ENCODE data around the gene DDX19B.
"Not testable (repeated sequence)": the region's sequence is repeated elsewhere in the genome, so short reads cannot be mapped to it uniquely, and the experiment has no call there.

Gene DDX19B

DNA sequence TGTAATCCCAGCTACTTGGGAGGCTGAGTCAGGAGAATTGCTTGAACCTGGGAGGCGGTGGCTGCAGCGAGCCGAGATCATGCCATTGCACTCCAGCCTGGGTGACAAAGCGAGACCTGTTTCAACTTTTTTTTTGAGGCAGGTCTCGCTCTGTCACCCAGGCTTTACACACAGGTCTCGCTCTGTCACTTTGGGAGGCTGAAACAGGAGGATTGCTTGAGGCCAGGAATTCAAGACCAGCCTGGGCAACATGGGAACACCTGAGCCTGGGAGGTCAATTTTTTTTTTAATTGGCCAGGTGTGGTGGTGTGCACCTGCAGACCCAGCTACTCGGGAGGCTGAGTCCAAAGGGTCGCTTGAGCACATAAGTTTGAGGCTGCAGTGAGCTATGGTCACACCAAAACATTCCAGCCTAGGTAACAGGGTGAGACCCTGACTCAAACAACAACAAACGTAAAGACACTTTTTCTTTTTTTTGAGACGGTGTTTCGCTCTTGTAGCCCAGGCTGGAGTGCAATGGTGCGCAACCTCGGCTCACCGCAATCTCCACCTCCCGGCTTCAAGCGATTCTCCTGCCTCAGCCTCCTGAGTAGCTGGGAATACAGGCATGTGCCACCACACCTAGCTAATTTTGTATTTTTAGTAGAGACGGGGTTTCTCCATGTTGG lies 11.5 kb upstream of the DDX19B start:
- not testable (repeated sequence) for DNase-seq (ENCODE audit: low read depth)

DNA sequence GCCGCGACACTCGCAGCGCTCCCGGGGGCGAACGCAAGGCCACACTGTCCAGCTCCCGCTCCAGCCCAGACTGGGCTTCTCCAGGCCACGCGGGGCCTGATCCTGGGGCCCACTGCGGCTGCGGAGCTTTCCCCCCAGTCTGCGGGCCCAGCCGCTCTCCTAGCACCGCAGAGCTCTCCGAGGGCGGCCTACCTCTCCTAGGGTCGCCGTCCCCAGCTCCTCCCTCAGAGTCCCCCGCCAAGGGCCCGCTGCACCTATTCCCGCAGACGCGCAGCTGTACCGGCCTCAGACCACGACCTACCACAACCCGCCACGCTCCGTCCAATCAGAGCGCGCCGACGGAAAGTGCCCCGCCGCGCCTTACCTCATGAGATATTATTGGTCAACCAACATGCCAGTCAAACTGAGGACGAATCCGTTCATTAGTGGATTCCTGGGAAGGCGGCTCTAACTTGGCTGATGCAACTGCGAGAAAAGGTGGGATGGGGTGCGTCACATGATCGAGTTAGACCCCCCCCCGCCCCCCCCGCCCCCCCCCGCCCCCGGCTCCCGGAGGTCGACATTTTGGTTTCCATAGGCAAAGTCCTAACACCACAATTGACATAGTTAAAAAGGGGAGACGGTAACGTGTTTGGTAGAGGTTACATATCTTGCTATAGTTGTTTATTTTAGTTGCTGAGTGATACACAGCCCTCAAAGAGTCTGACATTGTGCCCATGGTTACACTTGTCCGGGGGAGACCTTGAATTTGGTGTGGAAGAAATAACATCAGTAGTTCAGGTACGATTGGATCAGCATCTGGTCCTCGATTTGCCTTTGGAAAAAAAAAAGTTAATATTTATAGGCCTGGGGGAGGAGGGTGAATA lies 9.5 kb upstream of the DDX19B start, which contains the start of gene AARS1:
Gene AARS1 (minus strand): TSS at position 278 of the 866 bp plus-strand sequence. CDS start 6,743 bp downstream, outside the sequence.
- peak; percentile 92 for DNase-seq (ENCODE audit: low read depth)

DNA sequence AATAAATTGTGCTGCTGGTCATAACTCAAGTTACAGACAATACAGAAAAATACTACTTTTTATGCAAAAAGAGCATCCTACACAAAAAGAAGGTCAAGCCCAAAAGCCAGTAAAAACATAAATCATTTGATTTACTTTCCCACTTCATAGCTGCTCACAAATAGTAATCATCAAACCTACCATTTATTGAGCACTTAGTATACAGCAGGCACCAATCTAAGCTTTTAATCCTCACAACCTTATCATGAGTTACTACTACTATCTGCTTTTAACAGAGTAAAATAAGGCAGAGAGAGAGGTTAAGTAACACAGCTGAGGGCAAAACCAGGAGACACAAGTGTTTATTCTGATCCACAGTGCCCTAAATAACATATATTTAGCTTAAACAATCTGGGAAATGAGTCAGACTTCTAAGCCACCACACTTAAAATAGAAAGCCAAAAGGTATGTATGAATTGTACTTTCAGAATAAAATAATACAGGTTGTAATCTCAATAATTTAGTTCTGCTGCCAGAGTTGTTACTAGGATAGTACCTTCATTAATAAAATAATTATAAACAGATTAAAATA lies 8.0 kb upstream of the DDX19B start:
- DNase-seq (ENCODE audit: low read depth) = no peak

DNA sequence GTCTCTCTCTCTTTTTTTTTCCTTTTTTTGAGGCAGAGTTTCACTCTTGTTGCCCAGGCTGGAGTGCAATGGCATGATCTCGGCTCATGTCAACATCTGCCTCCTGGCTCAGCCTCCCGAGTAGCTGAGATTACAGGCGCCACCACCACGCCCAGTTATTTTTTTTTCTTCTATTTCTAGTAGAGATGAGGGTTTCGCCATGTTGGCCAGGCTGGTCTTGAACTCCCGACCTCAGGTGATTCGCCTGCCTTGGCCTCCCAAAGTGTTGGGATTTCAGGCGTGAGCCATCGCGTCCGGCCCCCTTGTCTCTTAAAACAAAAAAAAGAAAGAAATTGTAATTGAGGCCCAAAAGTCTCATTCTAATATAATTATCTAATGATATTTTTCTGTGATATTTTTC lies 6.8 kb upstream of the DDX19B start:
- DNase-seq (ENCODE audit: low read depth) = not testable (repeated sequence)

DNA sequence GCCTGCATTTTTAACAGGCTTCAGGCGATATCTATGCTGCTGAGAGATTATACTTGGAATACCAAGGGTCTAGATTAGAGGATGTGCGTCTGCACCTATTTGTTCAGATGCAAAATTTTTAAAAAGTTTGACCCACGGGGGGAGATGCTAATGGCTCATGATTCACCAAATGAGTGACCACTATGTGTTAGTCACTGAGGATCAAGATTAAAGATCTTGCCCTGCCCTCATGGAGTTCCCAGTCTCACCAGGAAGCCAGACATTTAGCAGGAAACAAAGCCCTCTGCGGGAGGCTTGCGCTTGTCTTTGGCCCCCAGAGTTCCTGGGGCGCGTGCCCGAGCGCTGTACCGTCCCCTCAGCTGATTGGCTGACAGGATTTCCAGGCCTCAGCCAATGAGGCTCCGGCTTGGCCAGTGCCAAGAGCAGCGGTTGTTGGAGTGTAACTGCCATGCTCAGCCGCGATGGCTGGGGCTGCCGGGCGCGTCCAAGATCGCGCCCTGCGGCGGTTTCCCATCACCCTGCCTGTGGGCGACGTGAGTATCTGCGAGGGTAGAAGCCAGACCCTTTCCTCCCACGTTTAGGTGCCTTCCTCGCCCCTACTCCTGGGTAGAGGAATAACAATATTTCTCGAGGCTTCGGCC lies 4.5 kb upstream of the DDX19B start:
- DNase-seq (ENCODE audit: low read depth) = no peak

DNA sequence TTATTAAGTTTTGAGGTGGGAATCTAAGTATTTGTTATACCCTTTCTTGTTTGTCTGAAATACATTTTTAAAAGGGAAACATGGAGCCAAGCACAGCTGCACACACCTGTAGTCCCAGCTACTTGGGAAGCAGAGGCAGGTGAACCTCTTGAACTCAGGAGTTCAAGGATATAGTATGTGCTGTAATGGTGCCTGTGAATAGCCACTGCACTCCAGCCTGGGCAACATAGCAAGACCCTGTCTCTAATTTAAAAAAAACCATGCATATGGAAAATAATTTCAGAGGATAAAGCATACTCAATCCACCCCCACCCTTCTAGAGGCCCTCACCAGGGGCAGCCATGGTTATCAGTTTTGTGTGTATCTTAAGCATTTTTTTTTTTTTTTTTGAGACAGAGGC lies 3.4 kb upstream of the DDX19B start:
- DNase-seq (ENCODE audit: low read depth) = no peak

DNA sequence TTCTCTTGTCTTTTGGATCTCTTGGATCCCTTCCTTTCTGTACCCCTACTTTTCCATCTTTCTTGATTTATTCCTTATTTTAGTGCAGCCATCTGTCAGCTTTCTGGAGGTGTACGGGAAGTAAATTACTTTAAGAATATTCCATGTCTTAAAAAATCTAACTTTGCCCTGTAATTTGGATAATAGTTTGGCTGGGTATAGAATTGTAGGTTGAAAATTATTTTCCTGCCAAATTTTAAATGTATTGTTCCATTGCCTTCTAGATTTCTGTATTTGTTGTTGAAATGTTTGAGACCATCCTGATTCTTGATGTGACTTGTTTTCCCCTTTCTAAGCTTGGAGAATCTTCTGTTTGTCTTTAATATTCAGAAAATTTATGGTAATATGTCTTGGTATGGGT lies 2.1 kb downstream of the DDX19B start:
- no peak for DNase-seq (ENCODE audit: low read depth)

DNA sequence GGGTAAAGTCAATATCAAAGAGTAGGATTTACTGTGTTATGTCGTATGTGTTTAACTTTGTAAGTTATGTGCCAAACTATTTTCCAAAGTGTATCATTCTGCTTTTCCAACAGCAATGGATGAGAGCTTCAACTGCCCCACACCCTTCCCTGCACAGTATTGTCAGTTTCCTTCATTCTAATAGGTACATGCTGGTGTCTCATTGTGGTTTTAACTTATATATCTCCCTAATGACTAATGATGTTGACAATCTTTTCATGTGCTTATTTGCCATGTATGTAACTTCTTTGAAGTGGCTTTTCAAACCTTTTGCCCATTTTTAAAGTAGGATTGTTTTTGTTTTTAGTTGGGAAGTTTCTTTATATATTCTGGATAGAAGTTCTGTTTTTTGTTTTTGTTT lies 3.8 kb downstream of the DDX19B start:
- DNase-seq (ENCODE audit: low read depth) = no peak

DNA sequence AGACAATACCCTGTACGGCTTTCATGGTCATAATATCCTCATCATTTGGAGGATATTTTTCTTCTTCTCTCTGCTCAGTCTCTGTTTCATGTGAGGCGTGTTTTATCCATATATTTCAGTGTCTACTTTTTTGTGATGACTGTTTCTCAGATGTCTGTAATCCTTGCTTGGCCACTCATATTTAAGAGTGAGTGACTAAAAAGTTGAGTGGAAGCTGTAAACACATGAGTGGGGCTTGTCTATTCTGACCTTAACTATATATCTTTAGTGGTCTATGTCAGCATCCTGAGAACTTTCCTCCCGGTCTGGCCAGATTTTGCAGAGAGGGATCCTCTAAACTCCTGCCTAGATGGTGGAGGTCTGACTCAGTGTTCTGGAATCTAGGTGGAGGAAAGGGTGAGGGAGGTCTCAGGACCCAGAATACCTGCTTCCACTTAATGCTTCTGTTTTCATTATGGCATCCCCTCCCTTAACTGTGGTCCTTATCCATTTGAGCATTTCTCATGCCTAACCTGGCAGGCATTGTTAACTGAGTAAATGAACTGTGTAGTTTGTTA lies 6.0 kb downstream of the DDX19B start:
- DNase-seq (ENCODE audit: low read depth) = no peak

DNA sequence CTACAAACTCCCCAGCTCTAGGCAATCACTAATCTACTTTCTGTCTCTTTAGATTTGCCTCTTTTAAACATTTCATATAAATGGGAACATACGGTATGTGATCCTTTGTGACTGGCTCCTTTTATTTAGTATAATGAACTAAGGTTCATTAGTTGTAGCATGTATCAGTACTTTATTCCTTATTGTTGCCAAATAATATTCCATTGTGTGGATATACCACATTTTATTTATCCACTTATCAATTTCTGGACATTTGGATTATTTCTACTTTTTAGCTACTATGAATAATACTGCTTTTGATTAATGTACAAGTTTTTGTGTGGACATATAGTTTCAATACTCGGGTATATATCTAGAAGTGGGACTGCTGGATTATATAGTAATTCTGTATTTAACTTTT lies 7.9 kb downstream of the DDX19B start:
- DNase-seq (ENCODE audit: low read depth) = no peak

DNA sequence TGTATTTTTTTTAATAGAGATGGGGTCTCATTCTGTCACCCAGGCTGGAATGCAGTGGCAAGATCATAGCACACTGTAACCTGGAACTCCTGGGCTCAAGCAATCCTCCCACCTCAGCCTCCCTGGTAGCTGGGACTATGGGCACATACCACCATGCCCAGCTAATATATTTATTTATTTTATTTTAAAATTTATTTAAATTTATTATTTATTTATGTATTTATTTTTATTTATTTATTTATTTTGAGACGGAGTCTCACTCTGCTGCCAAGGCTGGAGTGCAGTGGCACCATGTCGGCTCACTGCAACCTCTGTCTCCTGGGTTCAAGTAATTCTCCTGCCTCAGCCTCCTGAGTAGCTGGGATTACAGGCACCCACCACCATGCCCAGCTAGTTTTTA lies 8.7 kb downstream of the DDX19B start:
- DNase-seq (ENCODE audit: low read depth) = not testable (repeated sequence)

DNA sequence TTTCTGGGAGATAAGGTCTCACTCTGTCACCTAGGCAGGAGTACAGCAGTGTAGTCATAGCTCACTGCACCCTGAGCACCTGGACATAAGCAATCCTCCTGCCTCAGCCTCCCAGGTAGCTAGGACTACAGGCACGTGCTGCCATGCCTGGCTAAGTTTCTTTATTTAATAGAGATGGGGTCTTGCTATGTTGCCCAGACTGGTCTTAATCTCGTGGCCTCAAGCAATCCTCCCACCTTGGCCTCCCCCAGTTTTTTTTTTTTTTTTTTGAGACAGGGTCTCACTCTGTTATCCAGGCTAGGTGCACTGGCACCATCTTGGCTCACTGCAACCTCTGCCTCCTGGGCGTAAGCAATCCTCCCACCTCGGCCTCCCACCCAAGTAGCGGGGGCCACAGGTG lies 21.1 kb downstream of the DDX19B start:
- no peak for DNase-seq (ENCODE audit: low read depth)

DNA sequence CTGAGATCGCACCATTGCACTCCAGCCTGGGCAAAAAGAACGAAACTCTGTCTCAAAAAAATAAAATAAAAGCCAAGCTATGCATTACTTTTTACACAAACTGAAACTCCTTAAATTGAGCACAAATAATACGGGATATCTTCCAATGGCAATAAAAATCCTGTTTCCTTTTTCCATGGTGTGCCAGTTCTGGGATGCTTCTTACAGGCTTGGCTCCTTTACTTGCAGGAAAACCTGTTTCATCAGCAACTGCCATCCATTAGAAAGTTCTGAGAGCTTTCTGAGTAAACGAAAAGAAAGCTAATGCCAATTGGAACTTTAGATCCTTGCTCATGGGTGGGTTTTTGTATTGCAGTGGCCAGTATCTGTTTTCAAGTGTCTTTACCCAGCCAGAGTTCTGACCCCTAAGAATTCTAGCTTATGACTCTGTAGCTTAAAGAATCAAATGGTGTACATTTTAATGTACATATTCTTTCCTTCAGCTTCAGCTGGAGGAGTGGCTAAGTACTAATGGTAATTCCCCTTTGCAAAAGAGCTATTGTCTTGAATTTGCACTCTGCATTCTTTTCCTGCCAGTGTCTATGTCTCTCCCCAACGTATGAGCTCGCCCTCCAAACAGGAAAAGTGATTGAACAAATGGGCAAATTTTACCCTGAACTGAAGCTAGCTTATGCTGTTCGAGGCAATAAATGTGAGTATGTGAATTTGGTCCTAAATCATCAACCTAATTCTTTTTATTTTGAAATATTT lies 26.2 kb downstream of the DDX19B start:
- DNase-seq (ENCODE audit: low read depth) = no peak

DNA sequence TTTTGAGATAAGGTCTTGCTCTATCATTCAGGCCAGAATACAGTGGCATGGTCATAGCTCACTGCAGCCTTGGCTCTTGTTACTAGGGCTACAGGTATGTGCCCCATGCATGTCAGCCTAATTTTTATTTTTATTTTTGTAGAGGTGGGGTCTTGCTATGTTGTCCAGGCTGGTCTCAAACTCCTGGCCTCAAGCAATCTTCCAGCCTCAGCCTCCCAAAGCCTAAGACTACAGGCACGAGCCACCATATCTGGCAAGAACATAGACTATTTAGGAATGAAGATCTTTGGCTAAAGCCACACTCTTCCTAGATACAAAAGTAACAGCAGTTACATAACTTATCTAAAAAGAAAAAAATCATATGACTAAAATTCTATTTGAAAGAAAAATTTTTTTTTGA lies 32.1 kb downstream of the DDX19B start:
- DNase-seq (ENCODE audit: low read depth) = no peak

DNA sequence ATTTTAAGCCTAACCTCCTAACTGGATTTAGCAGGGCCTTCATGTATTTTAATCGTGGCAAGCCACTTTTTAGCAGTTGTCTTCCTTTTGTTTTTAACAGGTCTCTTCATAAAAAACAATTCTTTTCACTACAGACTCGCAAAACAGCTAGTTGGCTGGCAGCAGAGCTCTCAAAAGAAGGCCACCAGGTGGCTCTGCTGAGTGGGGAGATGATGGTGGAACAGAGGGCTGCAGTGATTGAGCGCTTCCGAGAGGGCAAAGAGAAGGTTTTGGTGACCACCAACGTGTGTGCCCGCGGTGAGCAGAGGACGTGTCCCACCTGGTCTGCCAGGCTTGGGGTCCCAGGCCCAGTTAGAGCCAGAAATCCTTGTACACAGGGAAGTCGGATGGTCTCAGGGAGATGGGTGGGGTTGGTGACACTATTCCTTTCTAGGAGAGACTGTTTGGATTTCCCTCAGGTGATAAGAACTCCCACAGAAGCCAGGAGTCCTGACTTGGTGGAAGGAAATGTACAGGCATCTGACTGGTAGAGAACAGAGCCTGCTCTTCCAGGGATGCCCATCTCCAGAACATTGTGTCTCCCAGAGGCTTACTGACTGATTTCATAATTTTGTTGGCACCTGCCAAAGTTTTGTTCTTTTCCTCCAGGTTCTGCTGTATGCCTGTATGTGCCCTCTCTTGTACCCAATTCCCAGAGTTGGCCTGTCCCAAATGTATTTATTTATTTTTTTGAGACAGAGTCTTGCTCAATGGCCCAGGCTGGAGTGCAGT lies 32.8 kb downstream of the DDX19B start:
- DNase-seq (ENCODE audit: low read depth) = no peak

DNA sequence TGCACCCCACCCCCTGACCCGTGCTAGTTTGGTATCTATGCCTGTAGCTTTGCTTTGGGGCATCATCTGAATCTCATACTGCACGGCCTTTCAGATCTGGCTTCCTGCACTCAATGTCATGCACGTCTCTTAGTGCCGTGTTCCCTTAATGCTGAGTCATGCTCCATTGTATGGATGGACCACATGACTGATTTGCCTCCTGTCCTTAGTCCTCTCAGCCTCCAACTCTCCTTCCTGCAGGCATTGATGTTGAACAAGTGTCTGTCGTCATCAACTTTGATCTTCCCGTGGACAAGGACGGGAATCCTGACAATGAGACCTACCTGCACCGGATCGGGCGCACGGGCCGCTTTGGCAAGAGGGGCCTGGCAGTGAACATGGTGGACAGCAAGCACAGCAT lies 33.7 kb downstream of the DDX19B start:
- not testable (repeated sequence) for DNase-seq (ENCODE audit: low read depth)

DNA sequence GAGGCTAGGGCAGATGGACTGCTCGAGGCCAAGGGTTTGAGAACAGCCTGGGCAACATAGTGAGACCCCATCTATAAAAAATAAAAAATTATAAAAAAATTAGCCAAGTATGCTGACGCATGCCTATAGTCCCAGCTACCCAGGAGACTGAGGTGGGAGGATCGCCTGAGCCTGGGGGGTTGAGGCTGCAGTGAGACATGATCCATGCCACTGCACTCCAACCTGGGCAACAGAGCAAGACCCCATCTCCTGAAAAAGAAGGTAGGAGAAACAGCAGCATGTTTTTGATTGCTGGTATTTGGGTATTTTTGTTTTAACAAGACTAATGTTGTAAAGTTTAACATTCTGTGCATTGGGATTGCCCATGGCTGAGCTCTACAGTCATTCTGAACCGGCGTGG lies 38.8 kb downstream of the DDX19B start:
- DNase-seq (ENCODE audit: low read depth) = no peak

DNA sequence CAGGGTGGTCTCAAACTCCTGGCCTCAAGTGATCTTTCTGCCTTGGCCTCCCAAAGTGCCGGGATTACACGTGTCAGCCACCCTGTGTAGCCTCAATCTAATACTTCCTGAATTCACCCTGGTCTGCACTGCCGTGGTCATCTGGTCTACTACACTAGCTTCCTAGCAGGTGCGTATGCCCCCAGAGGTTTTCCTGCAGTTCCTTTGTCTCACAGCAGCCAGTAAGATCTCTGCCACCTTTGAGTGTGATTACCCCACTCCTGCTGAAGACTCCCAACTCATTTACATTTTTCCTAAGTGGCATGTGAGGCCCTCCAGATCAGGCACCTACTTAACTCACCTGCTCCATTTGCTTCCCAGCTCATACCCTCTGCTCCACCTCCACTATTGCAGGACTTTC lies 42.6 kb downstream of the DDX19B start:
- DNase-seq (ENCODE audit: low read depth) = no peak

DNA sequence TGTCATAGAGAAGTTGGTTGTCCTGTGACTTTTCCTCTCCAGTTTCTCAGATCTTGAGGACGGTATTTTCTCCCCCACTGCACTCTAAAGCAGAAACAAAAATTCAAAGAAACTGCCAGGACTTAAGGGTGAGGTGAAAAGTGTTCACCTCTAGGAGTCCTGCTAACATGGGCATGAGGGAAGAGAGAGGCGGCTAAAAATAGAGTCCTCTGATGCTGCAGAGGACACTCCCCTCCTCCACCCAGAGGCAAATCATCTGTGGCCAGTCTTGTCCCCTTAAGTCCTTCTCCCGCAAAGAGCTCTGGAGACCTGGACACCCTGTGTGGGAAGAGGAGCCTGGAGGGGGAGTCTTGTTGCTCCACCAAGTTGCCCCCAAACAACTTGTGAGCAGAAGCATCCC lies 43.0 kb downstream of the DDX19B start:
- DNase-seq (ENCODE audit: low read depth) = no peak

DNA sequence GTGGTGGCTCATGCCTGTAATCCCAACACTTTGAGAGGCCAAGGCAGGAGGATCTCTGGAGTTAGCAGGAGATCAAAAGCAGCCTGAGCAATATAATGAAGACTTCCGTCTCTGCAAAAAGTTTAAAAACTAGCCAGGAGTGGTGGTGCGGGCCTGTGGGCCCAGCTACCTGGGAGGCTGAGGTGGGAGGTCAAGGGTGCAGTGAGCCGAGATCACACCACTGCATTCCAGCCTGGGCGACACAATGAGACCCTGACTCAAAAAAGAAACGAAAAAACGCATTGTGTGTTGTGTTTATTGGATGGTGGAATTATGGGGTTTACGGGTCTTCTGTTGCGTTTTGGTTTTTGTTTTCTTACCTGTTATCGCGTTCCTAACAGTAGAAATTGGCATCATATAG lies 46.9 kb downstream of the DDX19B start:
- no peak for DNase-seq (ENCODE audit: low read depth)

DNA sequence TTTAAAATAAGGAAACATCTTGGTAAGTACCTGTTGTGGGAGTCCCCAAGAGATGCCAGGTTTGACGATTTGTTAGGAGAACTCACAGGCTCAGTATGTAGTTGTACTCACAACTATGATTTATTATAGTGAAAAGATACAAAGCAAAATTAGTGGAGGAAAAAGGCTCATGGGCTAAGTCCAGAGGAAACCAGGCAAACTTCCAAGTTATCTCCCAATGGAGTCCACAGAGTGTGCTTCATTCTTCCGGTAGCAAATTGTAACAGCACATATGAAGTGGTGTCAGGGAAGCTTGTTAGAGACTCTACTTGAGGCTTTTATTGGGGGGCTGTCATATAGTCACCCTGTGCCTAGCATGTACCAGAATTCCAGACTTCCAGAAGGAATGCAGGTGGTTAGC lies 50.0 kb downstream of the DDX19B start:
- DNase-seq (ENCODE audit: low read depth) = no peak

All from T follicular helper cell (primary cell).